ENCODE data around the gene ACTG2.

GRCh38 chr2:73870084-73870483, 22.7 kb upstream of the ACTG2 start:
- no peak for TF ChIP-seq CTCF (IDR thresholded peaks at IDR 0.05)
- TF ChIP-seq POLR2AphosphoS5 (IDR thresholded peaks at IDR 0.05) = peak in 2 of 3 donors; percentile 45 to 51
- TF ChIP-seq POLR2A (IDR thresholded peaks at IDR 0.05) = no peak

All from transverse colon (tissue), 4 donors.